Mesodermal cell (in vitro differentiated cells): Measurements from ENCODE around the gene SLC28A1.

Source experiments
- H3K27ac ChIP-seq: 2 replicates; pipeline ENCODE4 v1.7.0; 2013; ENCODE audit warnings: mild to moderate bottlenecking, low read depth, low read length, moderate library complexity; ENCODE audit not compliant: severe bottlenecking
- H3K36me3 ChIP-seq: 2 replicates; pipeline ENCODE4 v1.7.1; 2013; ENCODE audit warnings: mild to moderate bottlenecking, low read length, moderate library complexity; ENCODE audit not compliant: control insufficient read depth, insufficient read depth
- H3K4me1 ChIP-seq: one replicate; pipeline ENCODE4 v1.7.1; 2013; ENCODE audit warnings: mild to moderate bottlenecking, low read length; ENCODE audit not compliant: insufficient read depth, control insufficient read depth, poor library complexity, severe bottlenecking
- H3K4me3 ChIP-seq: 2 replicates; pipeline ENCODE4 v1.7.0; 2013; ENCODE audit warnings: low read length, control low read depth, mild to moderate bottlenecking; ENCODE audit not compliant: insufficient read depth, poor library complexity, severe bottlenecking; ENCODE audit errors: extremely low read depth
- H3K9me3 ChIP-seq: 2 replicates; pipeline ENCODE4 v1.7.1; 2013; ENCODE audit warnings: mild to moderate bottlenecking, low read length, moderate library complexity; ENCODE audit not compliant: control insufficient read depth
- WGBS, 2 experiments: methylation state at CpG; one replicate each; pipeline ENCODE4 v1.1.5; 2013; ENCODE audit warnings: missing lambda C conversion rate in 2 of 2; ENCODE audit not compliant: insufficient coverage in 2 of 2; 5-methylcytosine and 5-hydroxymethylcytosine counted together

SLC28A1 gene

DNA sequence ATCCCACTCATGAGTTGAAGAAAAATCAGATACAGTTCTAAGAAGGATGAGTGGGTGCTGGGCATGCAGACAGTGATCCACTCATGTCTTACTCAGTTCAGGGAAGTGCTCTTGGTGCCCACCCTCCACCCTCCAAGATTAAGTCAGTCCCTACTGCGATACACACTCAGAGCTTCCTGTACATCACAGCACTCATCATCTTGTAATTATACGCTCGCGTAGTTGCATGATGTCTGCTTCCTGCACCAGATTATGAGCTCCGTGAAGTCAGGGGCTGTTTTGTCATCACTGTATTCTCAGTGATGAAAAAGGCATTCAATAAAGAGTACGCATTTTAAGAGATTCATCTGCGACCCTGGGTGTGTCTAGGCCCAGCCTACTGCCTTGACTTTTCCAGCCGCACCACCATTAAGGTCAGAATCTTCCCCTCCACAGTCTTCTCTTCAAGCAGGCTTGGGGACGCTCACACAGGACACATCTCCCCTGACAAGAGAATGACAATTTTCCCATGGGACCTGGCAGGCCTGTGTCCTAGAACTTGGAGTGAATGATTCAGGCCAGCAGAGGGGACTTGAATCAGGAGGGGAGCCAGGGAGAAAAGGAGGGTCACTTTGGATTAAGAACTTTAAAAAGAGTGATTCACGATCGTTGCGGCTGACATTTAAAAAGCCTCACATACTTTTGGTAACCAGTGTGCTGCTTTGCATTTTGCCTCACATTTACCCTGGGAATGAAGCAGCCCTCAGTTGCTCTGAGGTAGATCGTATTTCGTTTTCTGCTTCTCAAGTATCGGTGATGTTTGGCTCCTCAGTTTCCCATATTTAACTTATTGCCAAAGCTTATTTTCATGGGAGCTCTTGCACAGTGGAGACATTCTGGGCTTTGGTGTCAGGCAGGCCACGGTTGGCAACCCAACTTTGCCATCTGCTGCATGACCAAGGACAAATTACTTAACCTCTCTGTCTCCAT lies 89.3 kb downstream of the SLC28A1 start:
- Histone ChIP-seq H3K4me1 (peaks cover 3% of the 10 kb centered on the region), H3K9me3 (no peaks in the 10 kb centered on the region), H3K27ac (no peak overlapping the region), H3K4me3 (no peak overlapping the region), H3K36me3 (no peaks in the 10 kb centered on the region)
- 90 to 95% methylated on average over 14 of the region's 16 CpGs for WGBS, 2 experiments

DNA sequence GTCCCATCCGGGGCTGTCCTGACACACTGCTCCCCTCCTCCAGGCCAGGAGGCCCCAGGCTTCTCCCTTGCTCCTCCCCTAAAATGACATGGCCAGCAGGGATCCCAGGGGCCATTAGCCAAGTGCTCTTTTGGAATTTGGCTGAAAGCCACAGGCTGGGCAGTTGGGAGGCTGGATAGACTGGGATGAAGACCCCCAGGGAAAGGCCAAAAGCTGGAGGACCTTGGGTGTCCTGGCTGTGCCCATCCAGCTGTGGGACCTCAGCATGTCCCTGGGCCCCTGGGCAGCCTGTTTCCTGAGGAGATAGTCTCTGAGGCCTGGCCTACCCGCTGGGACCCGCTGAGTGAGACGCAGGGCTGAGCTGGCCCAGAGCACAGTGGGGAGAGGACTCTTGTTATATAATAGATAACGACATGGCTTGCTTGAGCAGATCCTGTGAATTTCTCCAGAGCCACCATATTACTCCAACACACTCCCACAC lies 91.4 kb downstream of the SLC28A1 start:
- no peak overlapping the region for H3K27ac ChIP-seq
- 17 to 50% methylated on average over 1 of the region's 5 CpGs for WGBS, 2 experiments
- no peaks in the 10 kb centered on the region for H3K36me3 ChIP-seq
- H3K4me3 ChIP-seq = no peak overlapping the region
- H3K4me1 ChIP-seq = peaks cover 3% of the 10 kb centered on the region
- H3K9me3 ChIP-seq = no peaks in the 10 kb centered on the region

DNA sequence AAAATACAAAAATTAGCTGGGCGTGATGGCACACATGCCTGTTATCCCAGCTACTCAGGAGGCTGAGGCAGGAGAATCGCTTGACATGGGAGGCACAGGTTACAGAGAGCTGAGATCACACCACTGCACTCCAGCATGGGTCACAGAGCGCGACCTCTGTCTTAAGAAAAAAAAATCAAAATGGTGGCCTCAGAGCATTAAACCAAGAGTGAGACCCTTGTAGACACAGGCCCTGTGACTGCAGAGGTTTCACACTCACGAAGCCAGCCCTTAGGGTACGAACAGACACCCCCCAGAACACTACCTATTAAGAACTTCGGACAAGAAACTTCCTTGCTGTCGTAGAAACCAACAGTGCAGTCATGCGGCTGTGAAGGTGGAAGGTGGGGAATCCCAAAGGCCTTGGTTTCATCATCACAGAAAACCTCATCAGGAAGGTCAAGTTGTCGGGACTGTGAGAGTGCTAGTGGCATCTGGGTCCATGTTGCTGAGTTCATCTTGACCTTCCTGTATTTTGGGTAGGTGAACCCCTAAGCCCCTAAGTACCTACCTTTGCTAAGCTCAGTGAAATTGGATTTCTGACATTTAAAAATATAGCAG lies 92.4 kb downstream of the SLC28A1 start:
- Histone ChIP-seq H3K9me3 (no peaks in the 10 kb centered on the region), H3K27ac (no peak overlapping the region), H3K4me3 (no peak overlapping the region), H3K4me1 (peaks cover 3% of the 10 kb centered on the region), H3K36me3 (no peaks in the 10 kb centered on the region)
- 92 to 96% methylated on average over 5 to 6 of the region's 10 CpGs for WGBS, 2 experiments

DNA sequence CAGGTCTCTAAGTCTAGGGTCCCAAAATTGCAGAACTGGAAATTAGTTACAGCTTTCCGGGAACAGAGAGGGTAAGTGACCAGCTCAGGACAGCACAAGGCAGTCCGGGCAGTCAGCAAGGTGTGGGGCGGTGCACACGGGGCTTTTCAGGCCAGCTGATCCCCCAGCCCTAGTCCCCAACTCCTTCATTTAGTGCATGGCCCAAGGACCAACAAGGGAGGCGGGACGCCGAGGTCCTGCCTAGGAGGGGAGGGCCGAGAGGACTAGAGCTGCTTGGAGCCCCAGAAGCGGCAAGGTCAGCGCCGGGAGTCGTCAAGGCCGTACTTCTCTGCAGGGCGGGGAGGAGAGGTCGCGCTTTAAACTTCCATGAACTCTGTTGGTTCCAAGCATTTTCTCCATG lies 95.2 kb downstream of the SLC28A1 start:
- H3K36me3 ChIP-seq = no peaks in the 10 kb centered on the region
- H3K9me3 ChIP-seq = no peaks in the 10 kb centered on the region
- 12 to 18% methylated on average over 13 to 15 of the region's 16 CpGs for WGBS, 2 experiments
- H3K4me3 ChIP-seq = peak overlapping the region; percentile 70
- H3K4me1 ChIP-seq = no peaks in the 10 kb centered on the region
- no peak overlapping the region for H3K27ac ChIP-seq

DNA sequence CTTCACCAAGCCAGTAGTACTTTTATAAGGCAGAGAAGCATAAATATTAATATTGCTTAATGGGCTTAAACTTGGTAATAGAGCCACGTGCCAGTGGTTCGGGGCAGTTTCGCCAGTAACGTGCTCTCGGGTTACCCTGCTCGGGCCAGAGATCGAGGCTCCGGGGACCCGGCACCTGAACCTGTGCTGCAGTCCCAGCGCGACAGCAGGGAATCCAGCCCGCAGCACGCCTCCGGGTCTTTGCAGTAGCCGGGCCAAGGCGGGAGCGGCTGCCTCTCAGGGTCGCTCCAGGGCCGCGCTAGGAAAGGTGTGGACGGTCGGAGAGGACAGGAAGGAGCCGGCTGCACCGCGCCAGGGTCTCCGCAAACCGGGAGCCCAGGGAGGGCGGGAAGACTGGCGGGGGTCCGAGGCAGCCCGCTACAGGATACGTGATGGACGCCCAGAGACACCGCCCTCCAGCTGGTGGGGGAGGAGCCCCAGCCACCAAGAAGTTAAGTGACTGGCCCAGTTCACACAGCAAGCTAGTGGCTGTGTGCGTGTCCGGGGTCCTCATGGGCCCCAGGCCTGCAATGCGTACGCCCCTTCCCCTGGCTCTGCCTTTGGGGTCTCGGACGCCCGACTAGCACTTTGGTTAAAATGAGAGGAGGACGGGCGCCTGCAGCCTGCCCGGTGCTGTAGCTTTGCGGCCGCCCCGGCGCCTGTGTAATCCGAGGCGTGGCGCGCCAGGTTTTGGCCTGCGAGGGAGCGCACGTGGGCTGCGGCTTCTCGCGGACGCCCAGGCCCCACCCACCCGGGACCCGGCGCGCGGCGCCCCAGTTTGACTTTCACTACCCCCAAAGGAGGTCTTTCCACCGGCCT lies 96.0 kb downstream of the SLC28A1 start:
- H3K36me3 ChIP-seq = no peaks in the 10 kb centered on the region
- peak overlapping the region; percentile 70 for H3K4me3 ChIP-seq
- no peaks in the 10 kb centered on the region for H3K4me1 ChIP-seq
- peak overlapping the region; percentile 77 for H3K27ac ChIP-seq
- H3K9me3 ChIP-seq = no peaks in the 10 kb centered on the region
- WGBS, 2 experiments = 1% methylated on average over 54 to 60 of the region's 66 CpGs

DNA sequence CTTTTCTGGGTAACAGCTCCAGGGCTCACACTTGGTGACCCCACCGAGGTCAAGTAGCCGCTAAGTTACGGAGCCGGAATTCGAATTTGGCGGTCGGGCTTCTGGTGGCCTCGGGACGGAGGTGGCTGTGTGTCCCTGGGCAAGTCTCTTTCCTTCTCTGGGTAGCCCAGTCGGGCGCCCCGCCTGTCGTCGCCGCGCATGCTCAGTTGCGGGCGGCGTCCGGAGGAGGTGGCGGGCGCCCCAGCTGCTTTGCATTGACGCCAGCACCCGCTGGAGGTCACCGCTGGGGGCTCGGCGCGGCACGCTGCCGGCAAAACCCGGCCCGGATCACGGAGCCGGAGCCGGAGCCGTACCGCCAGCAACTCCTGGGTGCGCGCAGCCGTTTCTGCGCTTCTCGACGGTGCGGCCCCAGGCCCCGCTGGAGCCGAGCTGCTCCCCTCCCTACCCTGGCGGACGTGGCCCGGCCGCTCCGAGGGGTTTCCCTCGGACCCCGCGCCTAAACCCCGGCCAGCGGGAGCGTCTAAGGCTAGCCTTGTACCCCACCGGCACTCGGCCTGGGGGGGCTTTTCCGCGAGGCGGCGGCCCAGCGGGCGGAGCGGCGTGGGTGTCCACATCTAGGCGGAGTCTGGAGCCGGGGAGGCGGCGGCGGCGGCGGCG lies 96.7 kb downstream of the SLC28A1 start:
- peak overlapping the region; percentile 77 for H3K27ac ChIP-seq
- WGBS, 2 experiments = 0% methylated on average over 40 to 53 of the region's 75 CpGs

DNA sequence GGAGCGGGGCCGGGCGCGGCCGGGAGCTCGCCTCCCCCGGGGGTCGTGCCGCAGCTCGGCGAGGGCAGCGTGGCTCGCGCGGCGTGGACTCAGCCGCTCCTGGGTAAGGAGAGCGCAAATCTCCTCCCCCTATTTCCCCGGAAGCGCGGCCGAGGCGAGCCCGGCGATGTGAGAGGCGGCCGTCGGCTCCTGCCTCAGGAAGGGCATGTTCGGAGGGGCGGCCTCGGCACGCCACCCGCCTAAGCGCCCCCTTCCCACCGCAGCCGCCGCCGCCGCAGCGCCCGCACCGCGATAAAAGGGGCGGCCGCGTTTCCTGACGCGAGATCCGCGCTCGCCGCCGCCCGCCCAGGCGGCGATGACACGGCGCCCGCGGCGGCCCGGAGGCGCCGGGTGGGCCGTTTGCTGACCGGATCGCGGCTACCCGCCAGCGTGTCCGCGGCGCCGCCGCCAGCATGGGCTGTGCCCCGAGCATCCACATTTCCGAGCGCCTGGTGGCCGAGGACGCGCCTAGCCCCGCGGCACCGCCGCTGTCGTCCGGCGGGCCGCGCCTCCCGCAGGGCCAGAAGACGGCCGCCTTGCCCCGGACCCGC lies 97.3 kb downstream of the SLC28A1 start, which contains the start of gene PDE8A:
Gene PDE8A, plus strand, starts transcription at position 146 of the 590 bp plus-strand sequence. Its CDS starts 307 bp downstream, at position 453.
- Histone ChIP-seq H3K4me3 (peak within 1 kb of the TSS; percentile 70), H3K9me3 (no peaks in the 10 kb centered on the region), H3K27ac (peak within 1 kb of the TSS; percentile 77), H3K4me1 (no peaks in the 10 kb centered on the region), H3K36me3 (no peaks in the 10 kb centered on the region)
- 0% methylated on average over 56 to 84 of the region's 95 CpGs for WGBS, 2 experiments

More for the DNA sequence above, 96.7 kb downstream of the SLC28A1 start:
- Histone ChIP-seq H3K36me3 (no peaks in the 10 kb centered on the region), H3K9me3 (no peaks in the 10 kb centered on the region), H3K4me1 (no peaks in the 10 kb centered on the region), H3K4me3 (peak overlapping the region; percentile 70)

DNA sequence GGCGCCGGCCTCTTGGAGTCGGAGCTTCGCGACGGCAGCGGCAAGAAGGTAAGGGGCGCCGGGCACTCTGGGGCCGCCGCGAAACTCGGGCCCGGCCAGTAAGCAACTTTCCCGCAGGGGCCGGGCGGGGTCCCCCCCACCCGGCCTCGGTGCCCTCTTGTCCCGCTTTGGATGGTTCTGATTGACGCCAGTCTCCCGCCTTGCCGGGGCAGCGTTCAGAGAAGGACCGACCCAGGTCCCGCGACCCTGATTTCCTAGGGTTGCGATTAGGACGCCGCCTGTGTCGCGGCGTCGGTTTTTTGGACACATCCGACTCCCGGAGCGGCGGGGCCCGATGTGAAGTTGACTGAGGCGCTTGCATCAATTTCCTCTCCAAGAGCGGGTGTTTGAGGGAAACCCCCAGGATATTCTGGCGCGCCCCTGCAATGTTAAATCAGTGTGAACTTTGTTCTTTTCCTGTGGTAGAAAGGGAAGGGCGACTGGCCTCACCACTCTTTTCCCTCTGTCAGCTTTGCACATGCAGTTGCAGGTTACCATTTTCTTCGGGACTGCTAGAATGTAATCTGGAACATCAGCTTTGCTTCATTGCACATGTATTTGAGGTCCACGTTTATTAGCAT lies 97.9 kb downstream of the SLC28A1 start:
- 0 to 1% methylated on average over 31 to 38 of the region's 46 CpGs for WGBS, 2 experiments
- Histone ChIP-seq H3K36me3 (no peaks in the 10 kb centered on the region), H3K4me3 (peak overlapping the region; percentile 70), H3K9me3 (no peaks in the 10 kb centered on the region), H3K4me1 (no peaks in the 10 kb centered on the region), H3K27ac (no peak overlapping the region)

DNA sequence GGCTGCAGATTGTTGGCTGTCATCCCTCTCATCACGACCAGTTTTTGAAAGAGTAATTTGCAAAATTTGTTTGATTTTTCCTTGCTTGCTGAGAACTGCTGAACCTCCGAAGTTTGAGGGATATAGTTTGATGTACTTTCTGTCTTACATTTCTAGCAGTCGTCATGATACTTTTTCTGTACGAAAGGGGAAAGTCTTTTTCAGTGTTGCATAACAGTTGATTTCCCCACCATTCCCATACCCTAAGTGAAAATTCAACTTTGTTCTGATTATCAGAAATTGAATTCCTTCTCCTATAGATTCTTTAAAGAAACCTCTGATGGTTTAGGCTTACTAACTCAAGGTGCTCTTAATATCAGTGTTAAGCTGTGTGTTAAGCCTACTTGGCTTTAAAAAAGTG lies 98.8 kb downstream of the SLC28A1 start:
- Histone ChIP-seq H3K27ac (no peak overlapping the region), H3K36me3 (no peaks in the 10 kb centered on the region), H3K4me3 (peak overlapping the region; percentile 70), H3K4me1 (no peaks in the 10 kb centered on the region), H3K9me3 (no peaks in the 10 kb centered on the region)
- 63 to 81% methylated on average over 1 to 3 of the region's 4 CpGs for WGBS, 2 experiments
